A172 (cell line): Measurements from ENCODE around the gene OLIG2. TPM values are rescaled to one million over a fixed set of nuclear protein-coding genes. Genes with fewer than 3 reads are reported as not detected.

Experiments used
- DNase-seq: peaks from one replicate; pipeline ENCODE4 v3.0.0-alpha.2; 2015; ENCODE audit warnings: low spot score
- total RNA-seq: library from RNA; depleted of rRNA; stranded (reverse); fragments of >200 nt; shearing (Covaris generic); gene quantifications from 2 replicates; pipeline ENCODE4 v1.2.3, GENCODE V29; 2014

The OLIG2 gene
- total RNA-seq, 1 experiment from 2014 or later, result 1.4 TPM

- no peak for DNase-seq
Measured at GRCh38 chr21:33019885-33020557, 5.7 kb upstream of the OLIG2 start.

- DNase-seq, result no peak
Measured at GRCh38 chr21:33020558-33021100, 5.1 kb upstream of the OLIG2 start.

- no peak for DNase-seq
Measured at GRCh38 chr21:33021150-33021549, 4.6 kb upstream of the OLIG2 start.

GRCh38 chr21:33021667-33022066 lies 4.1 kb upstream of the OLIG2 start:
- no peak for DNase-seq

- no peak for DNase-seq
Measured at GRCh38 chr21:33022489-33022827, 3.3 kb upstream of the OLIG2 start.

GRCh38 chr21:33022828-33023573 lies 2.7 kb upstream of the OLIG2 start:
- DNase-seq, result no peak

GRCh38 chr21:33023574-33024200 lies 2.0 kb upstream of the OLIG2 start:
- no peak for DNase-seq

- no peak for DNase-seq
Measured at GRCh38 chr21:33024201-33025103, 1.3 kb upstream of the OLIG2 start.

GRCh38 chr21:33025106-33025488 lies 638 bp upstream of the OLIG2 start:
- no peak for DNase-seq

- DNase-seq, result no peak
Measured at GRCh38 chr21:33026443-33026858, 716 bp downstream of the OLIG2 start.

- no peak for DNase-seq
Measured at GRCh38 chr21:33026878-33027400, 1.2 kb downstream of the OLIG2 start.

GRCh38 chr21:33027401-33028286 lies 1.9 kb downstream of the OLIG2 start:
- DNase-seq, result no peak

- no peak for DNase-seq
Measured at GRCh38 chr21:33028287-33028670, 2.5 kb downstream of the OLIG2 start.

- no peak for DNase-seq
Measured at GRCh38 chr21:33028773-33029384, 3.1 kb downstream of the OLIG2 start.

- no peak for DNase-seq
Measured at GRCh38 chr21:33029385-33029921, 3.7 kb downstream of the OLIG2 start.

- DNase-seq, result no peak
Measured at GRCh38 chr21:33029975-33030461, 4.3 kb downstream of the OLIG2 start.

- DNase-seq, result no peak
Measured at GRCh38 chr21:33030633-33031032, 4.9 kb downstream of the OLIG2 start.

GRCh38 chr21:33031152-33031911 lies 5.6 kb downstream of the OLIG2 start:
- DNase-seq, result no peak
